ENCODE measurements around the gene PPP1R9B. TPM values are rescaled to one million over a fixed set of nuclear protein-coding genes. Genes with fewer than 3 reads are reported as not detected.

Gene PPP1R9B
- total RNA-seq, 1 experiment from 2014 or later, result 23.0 TPM

- H3K9me3 Mint-ChIP-seq, result no peaks in the 10 kb centered on the region; a peak in 1 of 5 replicates
- no peak for DNase-seq
- Histone ChIP-seq H2BK12ac (ENCODE audit: insufficient read length, low read depth, low read length) (no peak overlapping the region), H3T11ph (ENCODE audit: low read length) (no peak overlapping the region), H2BK120ac (ENCODE audit: low read depth, low read length, poor library complexity, severe bottlenecking) (no peak overlapping the region), H4K91ac (ENCODE audit: insufficient read length, low read depth, low read length) (no peak overlapping the region), H2BK15ac (ENCODE audit: low read depth, low read length) (no peak overlapping the region), H3K23me2 (ENCODE audit: insufficient read length, low read depth, low read length, poor library complexity, severe bottlenecking) (peaks cover 4% of the 10 kb centered on the region), H4K5ac (ENCODE audit: insufficient read length, low read depth, low read length) (no peak overlapping the region), H3K18ac (ENCODE audit: insufficient read length, low read depth, low read length) (no peak overlapping the region), H2AK5ac (ENCODE audit: insufficient read length, low read length) (no peak overlapping the region), H3K4ac (ENCODE audit: low read depth, low read length) (no peak overlapping the region), H3K79me2 (ENCODE audit: insufficient read depth, low read length) (no peaks in the 10 kb centered on the region), H2AFZ (ENCODE audit: low read length) (no peak overlapping the region), H3K4me2 (ENCODE audit: insufficient read depth, insufficient read length, low read length) (no peak overlapping the region), H3K27ac (ENCODE audit: insufficient read length, low read depth, low read length) (no peak overlapping the region), H4K20me1 (ENCODE audit: control insufficient read depth, insufficient read depth, insufficient read length) (peaks cover 2% of the 10 kb centered on the region), H3K27me3 (ENCODE audit: insufficient read depth, low read length) (no peaks in the 10 kb centered on the region; the same call in 1 of the 2 replicates), H4K8ac (replicated peaks; ENCODE audit: insufficient read length, low read depth, low read length) (no peak overlapping the region), H3K9me3 (ENCODE audit: control insufficient read depth, low read depth, low read length) (no peaks in the 10 kb centered on the region), H2BK5ac (ENCODE audit: insufficient read length, low read length) (no peak overlapping the region), H3K23ac (ENCODE audit: insufficient read length, low read depth, low read length) (no peak overlapping the region), H3K79me1 (ENCODE audit: insufficient read depth, low read depth, low read length, poor library complexity, severe bottlenecking) (no peaks in the 10 kb centered on the region), H2BK20ac (ENCODE audit: low read depth, low read length, poor library complexity, severe bottlenecking) (no peak overlapping the region), H3K14ac (ENCODE audit: insufficient read depth, low read length) (no peak overlapping the region), H3K4me1 (ENCODE audit: insufficient read depth, low read length) (peaks cover 5% of the 10 kb centered on the region; the same call in 1 of the 2 replicates), H3K56ac (ENCODE audit: insufficient read length, low read depth, low read length) (no peak overlapping the region), H3K9ac (ENCODE audit: extremely low read depth, insufficient read length, low read length) (no peak overlapping the region)
- no peak overlapping the region for H3K27ac Mint-ChIP-seq
- WGBS (ENCODE audit: extremely low coverage, insufficient read length, low lambda C conversion rate), result no CpG with 5 or more reads among the region's 16 CpGs
- H3K4me1 Mint-ChIP-seq, result peaks cover 19 to 40% of the 10 kb centered on the region in 2 experiments
- peaks cover 26% of the 10 kb centered on the region for H3K27me3 Mint-ChIP-seq (ENCODE audit: low read depth)
- no peak for TF ChIP-seq CTCF (conservative IDR thresholded peaks at IDR 0.05)
- peak overlapping the region in 1 of 2 experiments; percentile 58; a peak in 2 of 5 replicates for H3K4me3 Mint-ChIP-seq
- peaks cover 12 to 36% (median 32%) of the 10 kb centered on the region in 3 experiments; a peak in 6 of 7 replicates for H3K36me3 Mint-ChIP-seq (ENCODE audit: insufficient read depth in 1 of 3, low read depth in 3 of 3)
Observed at GRCh38 chr17:50134206-50135110, 16.0 kb downstream of the PPP1R9B start.
